ENCODE results near the gene CDKN3.
"Not testable (repeated sequence)": the region's sequence is repeated elsewhere in the genome, so short reads cannot be mapped to it uniquely, and the experiment has no call there.

DNA sequence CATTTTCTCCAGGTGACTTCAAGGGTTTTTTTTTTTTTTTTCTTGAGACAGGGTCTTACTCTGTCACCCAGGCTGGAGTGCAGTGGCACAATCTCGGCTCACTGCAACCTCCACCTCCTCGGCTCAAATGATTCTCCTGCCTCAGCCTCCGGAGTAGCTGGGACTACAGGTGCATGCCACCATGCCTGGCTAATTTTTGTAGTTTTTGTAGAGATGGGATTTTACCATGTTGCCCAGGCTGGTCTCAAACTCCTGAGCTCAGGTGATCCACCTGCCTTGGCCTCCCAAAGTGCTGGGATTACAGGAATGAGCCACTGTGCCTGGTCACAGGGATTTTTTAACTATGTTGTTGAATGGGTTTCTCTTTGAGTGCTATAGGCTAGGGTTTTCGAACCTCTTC is 41.1 kb downstream of the CDKN3 start:
- TF ChIP-seq, protein P1, sequence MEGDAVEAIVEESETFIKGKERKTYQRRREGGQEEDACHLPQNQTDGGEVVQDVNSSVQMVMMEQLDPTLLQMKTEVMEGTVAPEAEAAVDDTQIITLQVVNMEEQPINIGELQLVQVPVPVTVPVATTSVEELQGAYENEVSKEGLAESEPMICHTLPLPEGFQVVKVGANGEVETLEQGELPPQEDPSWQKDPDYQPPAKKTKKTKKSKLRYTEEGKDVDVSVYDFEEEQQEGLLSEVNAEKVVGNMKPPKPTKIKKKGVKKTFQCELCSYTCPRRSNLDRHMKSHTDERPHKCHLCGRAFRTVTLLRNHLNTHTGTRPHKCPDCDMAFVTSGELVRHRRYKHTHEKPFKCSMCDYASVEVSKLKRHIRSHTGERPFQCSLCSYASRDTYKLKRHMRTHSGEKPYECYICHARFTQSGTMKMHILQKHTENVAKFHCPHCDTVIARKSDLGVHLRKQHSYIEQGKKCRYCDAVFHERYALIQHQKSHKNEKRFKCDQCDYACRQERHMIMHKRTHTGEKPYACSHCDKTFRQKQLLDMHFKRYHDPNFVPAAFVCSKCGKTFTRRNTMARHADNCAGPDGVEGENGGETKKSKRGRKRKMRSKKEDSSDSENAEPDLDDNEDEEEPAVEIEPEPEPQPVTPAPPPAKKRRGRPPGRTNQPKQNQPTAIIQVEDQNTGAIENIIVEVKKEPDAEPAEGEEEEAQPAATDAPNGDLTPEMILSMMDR (IDR thresholded peaks at IDR 0.05; ENCODE audit: insufficient read depth, low read depth, low read length), result not testable (repeated sequence)
- TF ChIP-seq EZH2 (IDR thresholded peaks at IDR 0.05; ENCODE audit: insufficient read depth, low read length), result not testable (repeated sequence)
